HEK293 (cell line): ENCODE data around the gene PRMT2.
A peak's percentile ranks its signal among the peaks of the same experiment; 100 is the strongest.

Experiments
- ATF2 ChIP-seq: fragments of 450-650 bp; formaldehyde crosslinking; IDR thresholded peaks from 2 replicates; pipeline ENCODE4 v1.5.1; 2016; ENCODE audit warnings: missing biosample characterization, missing genetic modification characterization, low read depth
- CTCF ChIP-seq: fragments of 450-650 bp; formaldehyde crosslinking; IDR thresholded peaks from 2 replicates; pipeline ENCODE4 v1.5.1; 2016; ENCODE audit warnings: missing biosample characterization, missing genetic modification characterization
- ELK4 ChIP-seq: IDR thresholded peaks from 2 replicates; pipeline ENCODE4 v1.6.1; 2011; ENCODE audit warnings: mild to moderate bottlenecking, low read depth, low read length, borderline replicate concordance
- FEZF1 ChIP-seq: fragments of 450-650 bp; formaldehyde crosslinking; IDR thresholded peaks from 2 replicates; pipeline ENCODE4 v1.5.1; 2016; ENCODE audit warnings: missing biosample characterization, missing genetic modification characterization
- IKZF3 ChIP-seq: fragments of 450-650 bp; IDR thresholded peaks from 2 replicates; pipeline ENCODE4 v1.5.0; 2018; ENCODE audit warnings: missing biosample characterization, mild to moderate bottlenecking, missing genetic modification characterization, moderate library complexity
- KLF17 ChIP-seq: fragments of 450-650 bp; formaldehyde crosslinking; IDR thresholded peaks from 2 replicates; pipeline ENCODE4 v1.5.1; 2016; ENCODE audit warnings: missing biosample characterization, missing genetic modification characterization
- MYNN ChIP-seq: fragments of 450-650 bp; formaldehyde crosslinking; IDR thresholded peaks from 2 replicates; pipeline ENCODE4 v1.5.1; 2016; ENCODE audit warnings: missing biosample characterization, missing genetic modification characterization, borderline replicate concordance
- PBX3 ChIP-seq: sonication (generic); formaldehyde crosslinking; IDR thresholded peaks from 2 replicates; pipeline ENCODE4 v1.8.1; 2022; ENCODE audit warnings: mild to moderate bottlenecking, moderate library complexity, missing genetic modification reagents
- SP3 ChIP-seq: fragments of 450-650 bp; formaldehyde crosslinking; IDR thresholded peaks from 2 replicates; pipeline ENCODE4 v1.5.1; 2016; ENCODE audit warnings: missing biosample characterization, missing genetic modification characterization
- SP7 ChIP-seq: fragments of 450-650 bp; formaldehyde crosslinking; IDR thresholded peaks from 2 replicates; pipeline ENCODE4 v1.5.1; 2016; ENCODE audit warnings: missing biosample characterization, missing genetic modification characterization
- ZBTB17 ChIP-seq: fragments of 450-650 bp; formaldehyde crosslinking; IDR thresholded peaks from 2 replicates; pipeline ENCODE4 v1.5.1; 2016; ENCODE audit warnings: missing biosample characterization, missing genetic modification characterization
- ZBTB48 ChIP-seq: fragments of 450-650 bp; formaldehyde crosslinking; IDR thresholded peaks from 2 replicates; pipeline ENCODE4 v1.5.1; 2016; ENCODE audit warnings: missing biosample characterization, missing genetic modification characterization
- ZFP37 ChIP-seq: fragments of 450-650 bp; formaldehyde crosslinking; IDR thresholded peaks from 2 replicates; pipeline ENCODE4 v1.5.1; 2016; ENCODE audit warnings: missing biosample characterization, missing genetic modification characterization
- ZNF112 ChIP-seq: fragments of 450-650 bp; formaldehyde crosslinking; IDR thresholded peaks from 2 replicates; pipeline ENCODE4 v1.5.0; 2017; ENCODE audit warnings: missing biosample characterization, missing genetic modification characterization
- ZNF157 ChIP-seq: fragments of 450-650 bp; formaldehyde crosslinking; IDR thresholded peaks from 2 replicates; pipeline ENCODE4 v1.5.1; 2016; ENCODE audit warnings: missing biosample characterization, missing genetic modification characterization
- ZNF18 ChIP-seq: fragments of 450-650 bp; formaldehyde crosslinking; IDR thresholded peaks from 2 replicates; pipeline ENCODE4 v1.5.1; 2016; ENCODE audit warnings: missing biosample characterization, missing genetic modification characterization
- ZNF239 ChIP-seq: fragments of 450-650 bp; formaldehyde crosslinking; IDR thresholded peaks from 2 replicates; pipeline ENCODE4 v1.5.1; 2016; ENCODE audit warnings: missing biosample characterization, missing genetic modification characterization
- ZNF311 ChIP-seq: fragments of 450-650 bp; formaldehyde crosslinking; IDR thresholded peaks from 2 replicates; pipeline ENCODE4 v1.5.1; 2017; ENCODE audit warnings: missing biosample characterization, missing genetic modification characterization, borderline replicate concordance
- ZNF324 ChIP-seq: fragments of 450-650 bp; formaldehyde crosslinking; IDR thresholded peaks from 2 replicates; pipeline ENCODE4 v1.5.1; 2016; ENCODE audit warnings: missing biosample characterization, missing genetic modification characterization
- ZNF394 ChIP-seq: fragments of 450-650 bp; formaldehyde crosslinking; IDR thresholded peaks from 2 replicates; pipeline ENCODE4 v1.5.1; 2016; ENCODE audit warnings: missing biosample characterization, missing genetic modification characterization, mild to moderate bottlenecking, moderate library complexity, borderline replicate concordance
- ZNF433 ChIP-seq: fragments of 450-650 bp; formaldehyde crosslinking; IDR thresholded peaks from 2 replicates; pipeline ENCODE4 v1.5.1; 2016; ENCODE audit warnings: missing biosample characterization, missing genetic modification characterization, low read depth
- ZNF510 ChIP-seq: fragments of 450-650 bp; formaldehyde crosslinking; IDR thresholded peaks from 2 replicates; pipeline ENCODE4 v1.5.1; 2018; ENCODE audit warnings: mild to moderate bottlenecking, missing genetic modification characterization, missing biosample characterization; ENCODE audit not compliant: insufficient replicate concordance
- ZNF555 ChIP-seq: fragments of 450-650 bp; formaldehyde crosslinking; conservative IDR thresholded peaks from 2 replicates; pipeline ENCODE4 v1.5.1; 2017; ENCODE audit warnings: missing biosample characterization, mild to moderate bottlenecking, missing genetic modification characterization, inconsistent platforms
- ZNF571 ChIP-seq: fragments of 450-650 bp; formaldehyde crosslinking; IDR thresholded peaks from 2 replicates; pipeline ENCODE4 v1.5.0; 2017; ENCODE audit warnings: missing biosample characterization, missing genetic modification characterization
- ZNF654 ChIP-seq: fragments of 450-650 bp; formaldehyde crosslinking; IDR thresholded peaks from 2 replicates; pipeline ENCODE4 v1.5.1; 2016; ENCODE audit warnings: low read depth, missing biosample characterization, missing genetic modification characterization
- ZNF664 ChIP-seq: fragments of 450-650 bp; formaldehyde crosslinking; IDR thresholded peaks from 2 replicates; pipeline ENCODE4 v1.5.1; 2016; ENCODE audit warnings: missing biosample characterization, missing genetic modification characterization
- ZNF677 ChIP-seq: fragments of 450-650 bp; IDR thresholded peaks from 2 replicates; pipeline ENCODE4 v1.5.0; 2018; ENCODE audit warnings: missing biosample characterization, mild to moderate bottlenecking, missing genetic modification characterization, moderate library complexity
- ZNF701 ChIP-seq: fragments of 450-650 bp; formaldehyde crosslinking; IDR thresholded peaks from 2 replicates; pipeline ENCODE4 v1.5.1; 2016; ENCODE audit warnings: missing biosample characterization, missing genetic modification characterization
- ZNF785 ChIP-seq: fragments of 450-650 bp; formaldehyde crosslinking; IDR thresholded peaks from 2 replicates; pipeline ENCODE4 v1.5.1; 2016; ENCODE audit warnings: missing biosample characterization, missing genetic modification characterization
- ZSCAN16 ChIP-seq: fragments of 450-650 bp; formaldehyde crosslinking; IDR thresholded peaks from 2 replicates; pipeline ENCODE4 v1.5.1; 2016; ENCODE audit warnings: missing biosample characterization, missing genetic modification characterization
- ZSCAN30 ChIP-seq: fragments of 450-650 bp; IDR thresholded peaks from 2 replicates; pipeline ENCODE4 v1.5.1; 2018; ENCODE audit warnings: missing biosample characterization, mild to moderate bottlenecking, missing genetic modification characterization, moderate library complexity

The PRMT2 gene

GRCh38 chr21:46635324-46636180 is at the start of gene PRMT2 (continued):
- TF ChIP-seq ZNF324 (peak; percentile 98), ZBTB48 (tag by site-specific recombination) (no peak; the same call in 1 of the 2 replicates), ZFP37 (peak; percentile 72), FEZF1 (no peak), ZNF112 (tag by site-specific recombination) (no peak), MYNN (tag by site-specific recombination) (no peak), ZSCAN30 (no peak), ZNF555 (tag by site-specific recombination) (no peak), KLF17 (tag by site-specific recombination) (peak; percentile 99), ZNF239 (tag by site-specific recombination) (peak; percentile 89; the same call in 1 of the 2 replicates), CTCF (tag by site-specific recombination) (peak; percentile 77), ZNF394 (tag by site-specific recombination) (peak; percentile 76; the same call in 1 of the 2 replicates), ZNF18 (tag by site-specific recombination) (0 out of 2 replicates have a peak, but pooled peaks have one; percentile 64), ELK4 (no peak), ZNF311 (tag by site-specific recombination) (no peak), ZNF785 (tag by site-specific recombination) (no peak; the same call in none of the 2 replicates), SP7 (tag by site-specific recombination) (peak; percentile 94), ZNF433 (tag by site-specific recombination) (no peak), ZSCAN16 (peak; percentile 38; the same call in 1 of the 2 replicates), ZNF664 (tag by site-specific recombination) (no peak), IKZF3 (tag by site-specific recombination) (peak; percentile 80), ZBTB17 (tag by site-specific recombination) (peak; percentile 91), ZNF654 (tag by site-specific recombination) (no peak), ATF2 (tag by site-specific recombination) (no peak), PBX3 (no peak; the same call in 1 of the 2 replicates), ZNF510 (no peak), ZNF571 (tag by site-specific recombination) (no peak), ZNF677 (tag by site-specific recombination) (no peak), SP3 (peak; percentile 98), ZNF157 (tag by site-specific recombination) (no peak), ZNF701 (tag by site-specific recombination) (no peak)
